SK-N-SH (cell line): ENCODE results near the gene ATG16L2. TPM values are rescaled to one million over a fixed set of nuclear protein-coding genes. Genes with fewer than 3 reads are reported as not detected.
A peak's percentile ranks its signal among the peaks of the same experiment; 100 is the strongest.

ENCODE experiments used
- CHD2 ChIP-seq: fragments of 150-350 bp; IDR thresholded peaks from 2 replicates; pipeline ENCODE4 v1.6.1; 2018; ENCODE audit warnings: low read length; ENCODE audit not compliant: partially characterized antibody
- ELF1 ChIP-seq: IDR thresholded peaks from 2 replicates; pipeline ENCODE4 v1.4.0; 2012
- EP300 ChIP-seq, 2 experiments: IDR thresholded peaks; 2 replicates each; pipeline versions ENCODE4 v1.4.0 to v1.6.1; 2012; ENCODE audit warnings: borderline replicate concordance in 1 of 2, low read depth in 1 of 2, low read length in 1 of 2
- EZH2phosphoT487 ChIP-seq: fragments of 200-600 bp; sonication (generic); IDR thresholded peaks from 2 replicates; pipeline ENCODE4 v1.6.1; 2017; ENCODE audit warnings: low read depth, mixed run types, mild to moderate bottlenecking, antibody characterized with exemption, moderate library complexity, borderline replicate concordance
- FOSL2 ChIP-seq: IDR thresholded peaks from 2 replicates; pipeline ENCODE4 v1.4.0; 2012; ENCODE audit warnings: low read depth, mild to moderate bottlenecking, moderate library complexity, borderline replicate concordance
- FOXJ3 ChIP-seq: sonication (generic); formaldehyde crosslinking; IDR thresholded peaks from 2 replicates; pipeline ENCODE4 v1.5.1; 2020; ENCODE audit warnings: mild to moderate bottlenecking, missing genetic modification reagents
- FOXM1 ChIP-seq: IDR thresholded peaks from 2 replicates; pipeline ENCODE4 v1.4.0; 2012; ENCODE audit warnings: low read depth, mild to moderate bottlenecking
- GABPA ChIP-seq: IDR thresholded peaks from 2 replicates; pipeline ENCODE4 v1.4.0; 2012; ENCODE audit warnings: low read depth, mild to moderate bottlenecking
- JUND ChIP-seq: IDR thresholded peaks from 2 replicates; pipeline ENCODE4 v1.4.0; 2012
- MEF2A ChIP-seq: IDR thresholded peaks from 2 replicates; pipeline ENCODE4 v1.4.0; 2012; ENCODE audit warnings: low read depth, borderline replicate concordance
- MXI1 ChIP-seq: IDR thresholded peaks from 2 replicates; pipeline ENCODE4 v1.6.1; 2012; ENCODE audit warnings: mild to moderate bottlenecking, low read depth, low read length, improper control_type of control experiment
- NFIC ChIP-seq: IDR thresholded peaks from 2 replicates; pipeline ENCODE4 v1.4.0; 2012; ENCODE audit warnings: borderline replicate concordance
- NRF1 ChIP-seq: IDR thresholded peaks from 2 replicates; pipeline ENCODE4 v1.6.1; 2012; ENCODE audit warnings: low read depth, mild to moderate bottlenecking, low read length
- PBX3 ChIP-seq: IDR thresholded peaks from 2 replicates; pipeline ENCODE4; 2012
- POLR2AphosphoS5 ChIP-seq: IDR thresholded peaks from 2 replicates; pipeline ENCODE4 v1.6.1; 2012; ENCODE audit warnings: low read depth, low read length
- RAD21 ChIP-seq: IDR thresholded peaks from 2 replicates; pipeline ENCODE4 v1.6.1; 2012; ENCODE audit warnings: mild to moderate bottlenecking, low read length
- RFX5 ChIP-seq: IDR thresholded peaks from 2 replicates; pipeline ENCODE4 v1.6.1; 2012; ENCODE audit warnings: mild to moderate bottlenecking, improper control_type of control experiment, low read length
- RXRA ChIP-seq: IDR thresholded peaks from 2 replicates; pipeline ENCODE4 v1.4.0; 2012; ENCODE audit warnings: low read depth, mild to moderate bottlenecking, borderline replicate concordance
- SIN3A ChIP-seq: IDR thresholded peaks from 2 replicates; pipeline ENCODE4 v1.6.1; 2012; ENCODE audit warnings: low read depth, mild to moderate bottlenecking, low read length, moderate library complexity, borderline replicate concordance
- SMC3 ChIP-seq: IDR thresholded peaks from 2 replicates; pipeline ENCODE4 v1.6.1; 2012; ENCODE audit warnings: low read depth, low read length, improper control_type of control experiment
- TAF1 ChIP-seq: IDR thresholded peaks from 2 replicates; pipeline ENCODE4 v1.6.1; 2012; ENCODE audit warnings: low read depth, mild to moderate bottlenecking, low read length, moderate library complexity, borderline replicate concordance
- TCF12 ChIP-seq: IDR thresholded peaks from 2 replicates; pipeline ENCODE4 v1.4.0; 2012
- TEAD4 ChIP-seq: IDR thresholded peaks from 2 replicates; pipeline ENCODE4 v1.4.0; 2012; ENCODE audit warnings: mild to moderate bottlenecking, borderline replicate concordance; ENCODE audit not compliant: insufficient read depth
- USF1 ChIP-seq: IDR thresholded peaks from 2 replicates; pipeline ENCODE4 v1.4.0; 2012; ENCODE audit warnings: low read depth, borderline replicate concordance
- USF2 ChIP-seq: fragments of 150-350 bp; IDR thresholded peaks from 2 replicates; pipeline ENCODE4 v1.6.1; 2017; ENCODE audit warnings: antibody characterized with exemption, low read length, low read depth, borderline replicate concordance
- polyA plus RNA-seq, 3 experiments: library from polyadenylated mRNA; depleted of rRNA; stranded (reverse); fragments of >200 nt; gene quantifications; 2 replicates each; pipeline ENCODE4 v1.2.3, GENCODE V29; 2012
- TF ChIP-seq, protein P1 (sequence below): fragments of 150-350 bp; IDR thresholded peaks from 2 replicates; pipeline ENCODE4 v1.6.1; 2016; ENCODE audit warnings: mild to moderate bottlenecking, low read depth, low read length
- TF ChIP-seq, protein P2 (sequence below): IDR thresholded peaks from 2 replicates; pipeline ENCODE4 v1.4.0; 2012; ENCODE audit warnings: low read depth

Gene ATG16L2
- polyA plus RNA-seq, 1 of the 3 experiments (the other 2 are of a cell fraction): 26.9 TPM

DNA sequence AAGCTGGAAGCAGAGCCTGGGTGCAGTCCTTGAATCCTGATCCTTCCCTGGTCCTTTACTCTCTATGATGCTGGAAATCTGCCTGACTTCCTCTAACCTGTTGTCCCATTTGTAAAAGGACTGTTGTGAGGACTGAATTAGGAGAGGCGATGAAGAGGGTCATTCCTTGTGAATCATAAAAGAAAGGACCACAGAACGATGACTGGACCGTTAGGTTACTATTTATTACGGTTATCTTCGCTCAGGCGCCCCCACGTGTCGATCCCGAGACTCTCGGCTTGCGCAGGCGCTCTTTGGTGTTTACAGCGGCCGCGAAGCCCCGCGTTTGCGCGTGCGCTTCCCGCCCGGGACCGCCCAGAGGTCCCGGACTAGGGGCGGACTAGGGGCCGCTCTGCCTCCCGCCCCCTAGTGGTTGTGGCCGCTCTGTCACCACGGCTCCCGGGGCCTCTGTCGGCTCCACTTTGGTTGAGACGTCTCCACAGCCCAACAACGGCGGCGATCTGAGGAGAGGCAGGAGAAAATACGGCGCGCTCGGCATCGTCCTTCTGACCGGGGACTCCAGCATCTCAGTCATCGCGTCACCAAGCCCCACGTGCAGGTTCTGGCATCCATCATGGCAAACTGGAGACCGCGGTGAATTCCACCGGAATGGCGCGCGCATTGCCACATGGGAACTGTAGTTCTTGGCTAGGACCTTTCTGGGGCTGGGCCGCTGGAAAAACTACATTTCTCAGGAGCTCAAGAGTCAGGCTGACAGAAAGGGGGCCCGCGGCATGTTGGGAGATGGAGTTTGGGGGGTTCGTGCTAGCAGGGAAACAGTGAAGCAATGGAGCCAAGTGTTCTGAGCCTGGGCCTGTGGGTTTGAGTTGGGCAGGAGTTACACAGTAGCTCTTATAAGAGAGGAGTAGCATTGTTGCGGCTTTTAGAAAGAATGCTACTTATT, 20.5 kb upstream of the ATG16L2 start, which contains the start of gene STARD10 (continued):
- TF ChIP-seq MEF2A (no peak), TEAD4 (peak; percentile 37; the same call in 1 of the 2 replicates), SIN3A (peak; percentile 21; the same call in 1 of the 2 replicates), ELF1 (no peak; the same call in 1 of the 2 replicates), USF1 (peak; percentile 3; the same call in 1 of the 2 replicates), EP300 (IDR thresholded peaks at IDR 0.05; ENCODE audit: borderline replicate concordance in 1 of 2, low read depth in 1 of 2, low read length in 1 of 2) (no peak; a peak in 1 of 4 replicates), EZH2phosphoT487 (no peak), SMC3 (peak; percentile 83), FOSL2 (0 out of 2 replicates have a peak, but pooled peaks have one; percentile 6), POLR2AphosphoS5 (peak; percentile 64), NRF1 (peak; percentile 98), RFX5 (peak; percentile 55; the same call in 1 of the 2 replicates), RAD21 (peak; percentile 78), RXRA (no peak), FOXM1 (no peak), TAF1 (peak; percentile 36; the same call in 1 of the 2 replicates), PBX3 (peak; percentile 35; the same call in 1 of the 2 replicates), CHD2 (peak; percentile 92), FOXJ3 (CRISPR knock-in tag) (no peak), MXI1 (peak; percentile 62), TCF12 (peak; percentile 24), NFIC (no peak), GABPA (peak; percentile 63), USF2 (no peak), JUND (no peak)
- TF ChIP-seq, protein P1, sequence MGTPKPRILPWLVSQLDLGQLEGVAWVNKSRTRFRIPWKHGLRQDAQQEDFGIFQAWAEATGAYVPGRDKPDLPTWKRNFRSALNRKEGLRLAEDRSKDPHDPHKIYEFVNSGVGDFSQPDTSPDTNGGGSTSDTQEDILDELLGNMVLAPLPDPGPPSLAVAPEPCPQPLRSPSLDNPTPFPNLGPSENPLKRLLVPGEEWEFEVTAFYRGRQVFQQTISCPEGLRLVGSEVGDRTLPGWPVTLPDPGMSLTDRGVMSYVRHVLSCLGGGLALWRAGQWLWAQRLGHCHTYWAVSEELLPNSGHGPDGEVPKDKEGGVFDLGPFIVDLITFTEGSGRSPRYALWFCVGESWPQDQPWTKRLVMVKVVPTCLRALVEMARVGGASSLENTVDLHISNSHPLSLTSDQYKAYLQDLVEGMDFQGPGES: no peak
- TF ChIP-seq, protein P2, sequence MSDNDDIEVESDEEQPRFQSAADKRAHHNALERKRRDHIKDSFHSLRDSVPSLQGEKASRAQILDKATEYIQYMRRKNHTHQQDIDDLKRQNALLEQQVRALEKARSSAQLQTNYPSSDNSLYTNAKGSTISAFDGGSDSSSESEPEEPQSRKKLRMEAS: peak; percentile 83; the same call in 1 of the 2 replicates
